ENCODE data around the gene ADCY2. TPM values are rescaled to one million over a fixed set of nuclear protein-coding genes. Genes with fewer than 3 reads are reported as not detected.

ADCY2 gene
- total and polyA plus RNA-seq, 9 of the 15 experiments (the other 6 are each of a cell fraction or from before 2014, with no cell fraction given), result 0.01 to 0.15 (median 0.03) TPM; not detected in 5

DNA sequence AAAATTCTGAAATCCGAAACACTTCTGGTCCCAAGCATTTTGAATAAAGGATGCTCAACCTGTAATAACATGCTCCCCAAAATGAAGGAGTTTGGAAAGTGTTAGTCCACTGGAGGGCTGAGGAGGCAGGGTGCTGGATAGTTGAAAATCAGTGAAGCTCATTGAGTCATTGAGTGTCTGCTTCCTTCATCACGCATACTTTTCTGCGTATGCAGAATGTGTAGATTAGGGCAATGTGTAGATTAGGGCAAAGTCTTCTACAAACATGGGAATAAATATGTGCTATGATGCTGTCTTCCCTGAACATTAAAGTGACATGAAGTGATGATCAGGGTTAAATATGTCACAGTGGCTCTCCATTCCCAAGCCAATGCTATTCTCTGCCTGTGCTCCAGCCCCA is 261.2 kb downstream of the ADCY2 start (continued):
- TF ChIP-seq, protein P1, sequence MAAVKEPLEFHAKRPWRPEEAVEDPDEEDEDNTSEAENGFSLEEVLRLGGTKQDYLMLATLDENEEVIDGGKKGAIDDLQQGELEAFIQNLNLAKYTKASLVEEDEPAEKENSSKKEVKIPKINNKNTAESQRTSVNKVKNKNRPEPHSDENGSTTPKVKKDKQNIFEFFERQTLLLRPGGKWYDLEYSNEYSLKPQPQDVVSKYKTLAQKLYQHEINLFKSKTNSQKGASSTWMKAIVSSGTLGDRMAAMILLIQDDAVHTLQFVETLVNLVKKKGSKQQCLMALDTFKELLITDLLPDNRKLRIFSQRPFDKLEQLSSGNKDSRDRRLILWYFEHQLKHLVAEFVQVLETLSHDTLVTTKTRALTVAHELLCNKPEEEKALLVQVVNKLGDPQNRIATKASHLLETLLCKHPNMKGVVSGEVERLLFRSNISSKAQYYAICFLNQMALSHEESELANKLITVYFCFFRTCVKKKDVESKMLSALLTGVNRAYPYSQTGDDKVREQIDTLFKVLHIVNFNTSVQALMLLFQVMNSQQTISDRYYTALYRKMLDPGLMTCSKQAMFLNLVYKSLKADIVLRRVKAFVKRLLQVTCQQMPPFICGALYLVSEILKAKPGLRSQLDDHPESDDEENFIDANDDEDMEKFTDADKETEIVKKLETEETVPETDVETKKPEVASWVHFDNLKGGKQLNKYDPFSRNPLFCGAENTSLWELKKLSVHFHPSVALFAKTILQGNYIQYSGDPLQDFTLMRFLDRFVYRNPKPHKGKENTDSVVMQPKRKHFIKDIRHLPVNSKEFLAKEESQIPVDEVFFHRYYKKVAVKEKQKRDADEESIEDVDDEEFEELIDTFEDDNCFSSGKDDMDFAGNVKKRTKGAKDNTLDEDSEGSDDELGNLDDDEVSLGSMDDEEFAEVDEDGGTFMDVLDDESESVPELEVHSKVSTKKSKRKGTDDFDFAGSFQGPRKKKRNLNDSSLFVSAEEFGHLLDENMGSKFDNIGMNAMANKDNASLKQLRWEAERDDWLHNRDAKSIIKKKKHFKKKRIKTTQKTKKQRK (IDR thresholded peaks at IDR 0.05; ENCODE audit: borderline replicate concordance, low read depth, low read length), result no peak
- TF ChIP-seq ZNF12 (CRISPR knock-in tag; IDR thresholded peaks at IDR 0.05) (no peak), PPARD (CRISPR knock-in tag; IDR thresholded peaks at IDR 0.05) (no peak), SIN3A (IDR thresholded peaks at IDR 0.05; ENCODE audit: borderline replicate concordance in 2 of 2, control insufficient read depth in 1 of 2, low read depth in 2 of 2, low read length in 2 of 2) (no peak)

DNA sequence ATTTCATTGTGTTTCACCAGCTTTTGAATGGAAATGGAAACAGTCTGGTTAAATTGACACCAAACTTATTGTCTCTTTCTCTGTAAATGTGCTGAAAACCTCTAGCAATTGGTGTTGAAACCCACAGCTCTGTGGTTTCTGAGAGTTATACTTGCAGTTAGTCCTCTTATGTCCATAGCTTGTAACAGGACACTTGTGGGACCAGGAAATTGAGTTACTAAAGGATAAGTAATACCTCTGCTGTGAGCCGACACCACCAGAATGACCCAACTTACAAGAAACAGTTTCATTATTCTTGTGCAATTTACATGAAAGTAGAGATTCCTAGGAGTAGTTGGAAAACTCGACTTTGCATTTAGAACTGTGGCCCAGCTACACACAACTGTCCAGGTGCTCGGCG is 263.5 kb downstream of the ADCY2 start:
- H3K9me3 ChIP-seq (replicated peaks; ENCODE audit: control insufficient read depth, insufficient read depth, low read depth, low read length), result no peaks in the 10 kb centered on the region
- H3K4me2 ChIP-seq (ENCODE audit: insufficient read depth, low read length), result no peak overlapping the region
- no peak for FAIRE-seq
- in situ Hi-C loops (cut with MboI), result no loop called here
- intact Hi-C loops (cut with micrococcal nuclease), result no loop called here
- no peaks in the 10 kb centered on the region; a peak in 1 of 5 replicates for H3K27me3 ChIP-seq (ENCODE audit: control insufficient read depth in 2 of 2, insufficient read depth in 2 of 2, low read length in 2 of 2)
- no peak overlapping the region for H3K27ac ChIP-seq (ENCODE audit: extremely low read depth, low read depth, low read length)
- H4K20me1 ChIP-seq (replicated peaks; ENCODE audit: control insufficient read depth, insufficient read depth, low read length), result no peaks in the 10 kb centered on the region
- BruUV-seq (replicated peaks), result no TSS peak
- WGBS (ENCODE audit: insufficient coverage, low coverage, missing lambda C conversion rate), result under 1% methylated on average over 4 of the region's 4 CpGs
- no peak overlapping the region for H2AFZ ChIP-seq (ENCODE audit: low read depth, low read length)
- H3K9me1 ChIP-seq (ENCODE audit: control insufficient read depth, insufficient read depth, low read length), result no peaks in the 10 kb centered on the region
- no peak for DNase-seq (ENCODE audit: extremely low read depth in 1 of 4, low spot score in 3 of 4)
- ChIA-PET POLR2A (no interaction called here), CTCF (ENCODE audit: low intra/inter-chr PET ratio) (no interaction called here)
- H3K4me1 ChIP-seq (replicated peaks in 1 of 2; ENCODE audit: control insufficient read depth in 2 of 2, insufficient read depth in 2 of 2, low read length in 2 of 2), result no peaks in the 10 kb centered on the region
- no peaks in the 10 kb centered on the region for H3K36me3 ChIP-seq (ENCODE audit: control insufficient read depth, insufficient read depth, low read length)
- no peaks in the 10 kb centered on the region for H3K79me2 ChIP-seq (ENCODE audit: control insufficient read depth, insufficient read depth, low read length)
- H3K9ac ChIP-seq (ENCODE audit: insufficient read depth in 1 of 2, low read depth in 2 of 2, low read length in 2 of 2), result no peak overlapping the region
- ATAC-seq, result no peak
- no peak overlapping the region for H3K4me3 ChIP-seq
- TF ChIP-seq JUNB (CRISPR knock-in tag; conservative IDR thresholded peaks at IDR 0.05) (no peak), RBBP5 (IDR thresholded peaks at IDR 0.05; ENCODE audit: borderline replicate concordance, insufficient read depth, low read length, poor library complexity, severe bottlenecking) (no peak), SAFB2 (IDR thresholded peaks at IDR 0.05; ENCODE audit: borderline replicate concordance, low read depth, low read length, severe bottlenecking) (no peak), RNF2 (IDR thresholded peaks at IDR 0.05) (no peak), POLR2A (conservative IDR thresholded peaks at IDR 0.05) (no peak)
- TF ChIP-seq, protein P2, sequence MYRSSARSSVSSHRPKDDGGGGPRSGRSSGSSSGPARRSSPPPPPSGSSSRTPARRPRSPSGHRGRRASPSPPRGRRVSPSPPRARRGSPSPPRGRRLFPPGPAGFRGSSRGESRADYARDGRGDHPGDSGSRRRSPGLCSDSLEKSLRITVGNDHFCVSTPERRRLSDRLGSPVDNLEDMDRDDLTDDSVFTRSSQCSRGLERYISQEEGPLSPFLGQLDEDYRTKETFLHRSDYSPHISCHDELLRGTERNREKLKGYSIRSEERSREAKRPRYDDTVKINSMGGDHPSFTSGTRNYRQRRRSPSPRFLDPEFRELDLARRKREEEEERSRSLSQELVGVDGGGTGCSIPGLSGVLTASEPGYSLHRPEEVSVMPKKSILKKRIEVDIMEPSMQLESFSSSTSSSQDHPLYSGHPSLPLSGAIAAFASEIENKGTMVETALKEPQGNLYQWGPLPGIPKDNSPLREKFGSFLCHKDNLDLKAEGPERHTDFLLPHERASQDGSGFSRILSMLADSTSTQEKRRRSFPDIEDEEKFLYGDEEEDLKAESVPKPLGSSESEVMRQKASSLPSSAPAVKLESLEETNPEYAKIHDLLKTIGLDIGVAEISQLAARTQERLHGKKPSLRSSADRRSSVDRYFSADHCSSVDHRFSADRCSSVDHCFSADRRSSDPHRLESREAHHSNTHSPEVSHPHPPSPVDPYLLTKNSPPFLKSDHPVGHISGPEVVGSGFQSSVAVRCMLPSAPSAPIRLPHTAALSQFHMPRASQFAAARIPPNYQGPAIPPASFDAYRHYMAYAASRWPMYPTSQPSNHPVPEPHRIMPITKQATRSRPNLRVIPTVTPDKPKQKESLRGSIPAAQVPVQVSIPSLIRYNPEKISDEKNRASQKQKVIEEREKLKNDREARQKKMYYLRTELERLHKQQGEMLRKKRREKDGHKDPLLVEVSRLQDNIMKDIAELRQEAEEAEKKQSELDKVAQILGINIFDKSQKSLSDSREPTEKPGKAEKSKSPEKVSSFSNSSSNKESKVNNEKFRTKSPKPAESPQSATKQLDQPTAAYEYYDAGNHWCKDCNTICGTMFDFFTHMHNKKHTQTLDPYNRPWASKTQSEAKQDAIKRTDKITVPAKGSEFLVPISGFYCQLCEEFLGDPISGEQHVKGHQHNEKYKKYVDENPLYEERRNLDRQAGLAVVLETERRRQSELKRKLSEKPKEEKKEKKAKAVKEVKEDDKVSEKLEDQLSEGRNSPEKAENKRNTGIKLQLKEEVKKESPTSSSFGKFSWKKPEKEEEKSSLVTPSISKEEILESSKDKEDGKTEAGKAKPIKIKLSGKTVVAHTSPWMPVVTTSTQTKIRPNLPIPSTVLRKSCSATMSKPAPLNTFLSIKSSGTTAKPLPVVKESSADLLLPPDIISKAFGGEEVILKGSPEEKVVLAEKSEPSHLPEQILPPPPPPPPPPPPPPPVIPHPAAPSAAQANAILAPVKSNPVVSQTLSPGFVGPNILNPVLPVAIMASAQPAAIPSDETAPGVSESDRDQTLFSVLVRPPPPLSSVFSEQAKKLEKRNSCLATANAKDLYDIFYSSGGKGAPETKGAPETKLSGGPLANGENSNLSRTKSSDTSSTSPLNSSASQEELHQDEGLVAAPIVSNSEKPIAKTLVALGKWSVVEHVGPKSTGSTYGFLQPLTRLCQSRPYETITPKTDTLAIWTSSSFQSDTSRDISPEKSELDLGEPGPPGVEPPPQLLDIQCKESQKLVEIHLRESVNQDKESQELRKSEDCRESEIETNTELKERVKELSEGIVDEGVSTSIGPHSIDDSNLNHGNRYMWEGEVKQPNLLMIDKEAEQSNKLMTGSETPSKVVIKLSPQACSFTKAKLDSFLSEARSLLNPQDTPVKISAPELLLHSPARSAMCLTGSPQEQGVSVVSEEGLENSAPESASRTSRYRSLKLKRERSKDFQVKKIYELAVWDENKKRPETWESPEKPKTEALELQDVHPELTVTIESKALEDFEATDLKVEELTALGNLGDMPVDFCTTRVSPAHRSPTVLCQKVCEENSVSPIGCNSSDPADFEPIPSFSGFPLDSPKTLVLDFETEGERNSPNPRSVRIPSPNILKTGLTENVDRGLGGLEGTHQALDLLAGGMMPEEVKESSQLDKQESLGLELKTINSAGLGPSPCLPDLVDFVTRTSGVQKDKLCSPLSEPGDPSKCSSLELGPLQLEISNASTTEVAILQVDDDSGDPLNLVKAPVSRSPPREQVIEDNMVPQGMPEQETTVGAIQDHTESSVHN (IDR thresholded peaks at IDR 0.05; ENCODE audit: borderline replicate concordance in 1 of 2, low read depth in 1 of 2), result no peak

Measured in K562 (cell line).